ENCODE data around the gene CPTP. TPM values are rescaled to one million over a fixed set of nuclear protein-coding genes. Genes with fewer than 3 reads are reported as not detected.
A peak's percentile ranks its signal among the peaks of the same experiment; 100 is the strongest.

Gene CPTP
- total and polyA plus RNA-seq, 2 donors (not counting 1 experiment from before 2014, with no cell fraction given) = 17.1 to 18.8 TPM

GRCh38 chr1:1328254-1328653, 3.7 kb downstream of the CPTP start:
- Histone ChIP-seq H2AFZ (ENCODE audit: insufficient read depth, low read depth, low read length, poor library complexity, severe bottlenecking) (no peak overlapping the region), H3K9ac (ENCODE audit: low read length) (no peak overlapping the region), H3K4me1 (ENCODE audit: control insufficient read depth in 2 of 2, insufficient read depth in 2 of 2, low read length in 2 of 2) (peaks cover 15 to 35% of the 10 kb centered on the region in 2 donors), H3K9me3 (ENCODE audit: control extremely low read depth in 1 of 3, control insufficient read depth in 2 of 3, insufficient read depth in 1 of 3, low read length in 2 of 3) (peaks cover 0 to 16% (median 0%) of the 10 kb centered on the region in 3 donors), H3K4me3 (ENCODE audit: control extremely low read depth in 1 of 5, extremely low read depth in 1 of 5, insufficient read depth in 1 of 5, low read depth in 2 of 5, low read length in 4 of 5) (no peak overlapping the region), H3K27ac (ENCODE audit: low read length in 2 of 2) (no peak overlapping the region), H3K4me2 (replicated peaks; ENCODE audit: low read depth, low read length, poor library complexity, severe bottlenecking) (no peak overlapping the region), H3K36me3 (replicated peaks in 1 of 2; ENCODE audit: control extremely low read depth in 1 of 2, control insufficient read depth in 1 of 2, extremely low read depth in 1 of 2, insufficient read depth in 2 of 2, low read length in 1 of 2) (peaks cover 0 to 4% of the 10 kb centered on the region in 2 experiments), H3K27me3 (replicated peaks in 1 of 4; ENCODE audit: control extremely low read depth in 1 of 4, control insufficient read depth in 3 of 4, insufficient read depth in 4 of 4, low read length in 3 of 4) (no peaks in the 10 kb centered on the region), H4K20me1 (ENCODE audit: control insufficient read depth, insufficient read depth, low read length, poor library complexity, severe bottlenecking) (peaks cover 18% of the 10 kb centered on the region), H3K79me2 (ENCODE audit: control insufficient read depth, insufficient read depth, low read length) (peaks cover 23% of the 10 kb centered on the region)
- ChIA-PET CTCF (no interaction called here), POLR2A (no interaction called here)
- Mint-ChIP-seq H3K4me1 (peaks cover 21% of the 10 kb centered on the region), H3K27me3 (no peaks in the 10 kb centered on the region), H3K9me3 (ENCODE audit: insufficient read depth) (no peaks in the 10 kb centered on the region), H3K4me3 (no peak overlapping the region), H3K27ac (no peak overlapping the region)
- intact Hi-C loops (cut with micrococcal nuclease) = no loop called here
- ATAC-seq (ENCODE audit: low read depth) (no peak), DNase-seq (no peak)
- 76% methylated on average over 15 of the region's 15 CpGs for WGBS (ENCODE audit: insufficient coverage)
- TF ChIP-seq EZH2 (IDR thresholded peaks at IDR 0.05; ENCODE audit: borderline replicate concordance, insufficient read depth, low read depth, low read length, poor library complexity, severe bottlenecking) (no peak), CTCF (IDR thresholded peaks at IDR 0.05) (no peak)

- ChIA-PET POLR2A (no interaction called here), CTCF (no interaction called here)
- ATAC-seq (ENCODE audit: low read depth) (no peak), DNase-seq (no peak)
- intact Hi-C loops (cut with micrococcal nuclease) = no loop called here
- no peak overlapping the region for H2AFZ ChIP-seq (ENCODE audit: insufficient read depth, low read depth, low read length, poor library complexity, severe bottlenecking)
- TF ChIP-seq EZH2 (IDR thresholded peaks at IDR 0.05; ENCODE audit: borderline replicate concordance, insufficient read depth, low read depth, low read length, poor library complexity, severe bottlenecking) = no peak
- no peak for TF ChIP-seq CTCF (IDR thresholded peaks at IDR 0.05)
- peaks cover 15% of the 10 kb centered on the region for H3K4me1 Mint-ChIP-seq
- H3K4me2 ChIP-seq (replicated peaks; ENCODE audit: low read depth, low read length, poor library complexity, severe bottlenecking) = peak overlapping the region; percentile 51
- peak overlapping the region; percentile 46 for H3K27ac Mint-ChIP-seq
- peaks cover 0 to 4% of the 10 kb centered on the region in 2 experiments for H3K36me3 ChIP-seq (replicated peaks in 1 of 2; ENCODE audit: control extremely low read depth in 1 of 2, control insufficient read depth in 1 of 2, extremely low read depth in 1 of 2, insufficient read depth in 2 of 2, low read length in 1 of 2)
- H3K9me3 ChIP-seq (ENCODE audit: control extremely low read depth in 1 of 3, control insufficient read depth in 2 of 3, insufficient read depth in 1 of 3, low read length in 2 of 3) = peaks cover 0 to 16% (median 0%) of the 10 kb centered on the region in 3 donors
- H3K27me3 Mint-ChIP-seq = no peaks in the 10 kb centered on the region
- H3K4me1 ChIP-seq (ENCODE audit: control insufficient read depth in 2 of 2, insufficient read depth in 2 of 2, low read length in 2 of 2) = peaks cover 12 to 30% of the 10 kb centered on the region in 2 donors
- 97% methylated on average over 57 of the region's 58 CpGs for WGBS (ENCODE audit: insufficient coverage)
- H3K4me3 ChIP-seq (ENCODE audit: control extremely low read depth in 1 of 5, extremely low read depth in 1 of 5, insufficient read depth in 1 of 5, low read depth in 2 of 5, low read length in 4 of 5) = no peak overlapping the region
- H3K9ac ChIP-seq (ENCODE audit: low read length) = no peak overlapping the region
- H3K79me2 ChIP-seq (ENCODE audit: control insufficient read depth, insufficient read depth, low read length) = peaks cover 14% of the 10 kb centered on the region
- no peaks in the 10 kb centered on the region for H3K27me3 ChIP-seq (replicated peaks in 1 of 4; ENCODE audit: control extremely low read depth in 1 of 4, control insufficient read depth in 3 of 4, insufficient read depth in 4 of 4, low read length in 3 of 4)
- no peaks in the 10 kb centered on the region for H3K9me3 Mint-ChIP-seq (ENCODE audit: insufficient read depth)
- no peak overlapping the region for H3K27ac ChIP-seq (ENCODE audit: low read length in 2 of 2)
- H4K20me1 ChIP-seq (ENCODE audit: control insufficient read depth, insufficient read depth, low read length, poor library complexity, severe bottlenecking) = peaks cover 15% of the 10 kb centered on the region
- no peak overlapping the region for H3K4me3 Mint-ChIP-seq
These were observed 5.0 kb downstream of the CPTP start for GRCh38 chr1:1329304-1330210.
